ENCODE data around the gene DCLK1. TPM values are rescaled to one million over a fixed set of nuclear protein-coding genes. Genes with fewer than 3 reads are reported as not detected.

The DCLK1 gene
- total and polyA plus RNA-seq, 10 of the 15 experiments (the other 5 are each of a cell fraction or from before 2014, with no cell fraction given), result not detected

GRCh38 chr13:36006894-36007675, 124.1 kb downstream of the DCLK1 start:
- no peaks in the 10 kb centered on the region for H3K79me2 ChIP-seq (ENCODE audit: control insufficient read depth, insufficient read depth, low read length)
- no peak overlapping the region for H3K9ac ChIP-seq (ENCODE audit: control insufficient read depth, insufficient read depth, low read length)
- ChIA-PET RAD21 (ENCODE audit: unreplicated experiment) (no interaction called here), SMC1A (ENCODE audit: uncharacterized antibody, unreplicated experiment) (no interaction called here), CTCF (interaction anchor here (0.6 kb wide), 1 partner anchor 1431 kb away, joined by 3 read pairs; no protein-coding TSS in a partner anchor), POLR2A (no interaction called here)
- H3K27me3 ChIP-seq (replicated peaks in 1 of 2; ENCODE audit: control insufficient read depth in 2 of 2, insufficient read depth in 2 of 2, low read length in 1 of 2), result no peaks in the 10 kb centered on the region
- no peak overlapping the region for H3K27ac ChIP-seq (ENCODE audit: control insufficient read depth, insufficient read depth)
- H3K4me1 ChIP-seq (ENCODE audit: control insufficient read depth, insufficient read depth, low read length), result no peaks in the 10 kb centered on the region
- no peak for ATAC-seq
- H3K36me3 ChIP-seq (ENCODE audit: control insufficient read depth in 2 of 2, insufficient read depth in 2 of 2, low read length in 1 of 2), result no peaks in the 10 kb centered on the region
- no peak for DNase-seq (ENCODE audit: low read depth, low spot score)
- no peak for FAIRE-seq
- 27% methylated on average over 5 of the region's 5 CpGs for WGBS (ENCODE audit: insufficient coverage, insufficient replicate concordance, low lambda C conversion rate, missing lambda C conversion rate)
- in situ Hi-C loops (cut with MboI) (no loop called here), intact Hi-C loops (cut with micrococcal nuclease; ENCODE audit: unreplicated experiment) (no loop called here)
- H3K4me3 ChIP-seq, result no peak overlapping the region
- BruUV-seq (replicated peaks), result no TSS peak
- H2AFZ ChIP-seq (ENCODE audit: control insufficient read depth, low read depth, low read length), result no peak overlapping the region
- TF ChIP-seq JUNB (IDR thresholded peaks at IDR 0.05) (no peak), HDAC2 (IDR thresholded peaks at IDR 0.05) (no peak), NFYA (IDR thresholded peaks at IDR 0.05; ENCODE audit: borderline replicate concordance, low read depth, low read length) (no peak), RUNX3 (IDR thresholded peaks at IDR 0.05; ENCODE audit: low read length) (no peak), SREBF2 (IDR thresholded peaks at IDR 0.05; ENCODE audit: low read length) (no peak), RELB (IDR thresholded peaks at IDR 0.05; ENCODE audit: low read depth) (no peak), E2F4 (IDR thresholded peaks at IDR 0.05; ENCODE audit: low read depth, low read length) (no peak), POU2F2 (IDR thresholded peaks at IDR 0.05; ENCODE audit: borderline replicate concordance, low read depth, low read length) (no peak), HDGF (IDR thresholded peaks at IDR 0.05) (no peak), POLR2AphosphoS2 (IDR thresholded peaks at IDR 0.05; ENCODE audit: low read depth, low read length) (no peak), ZNF207 (IDR thresholded peaks at IDR 0.05; ENCODE audit: borderline replicate concordance) (no peak), SPI1 (IDR thresholded peaks at IDR 0.05; ENCODE audit: borderline replicate concordance, insufficient read depth, low read depth, low read length) (no peak), POLR2AphosphoS5 (IDR thresholded peaks at IDR 0.05; ENCODE audit: low read length) (no peak), CHD1 (IDR thresholded peaks at IDR 0.05; ENCODE audit: low read depth, low read length) (no peak)
- no peak overlapping the region for H3K4me2 ChIP-seq (ENCODE audit: control insufficient read depth, insufficient read depth)
- no peaks in the 10 kb centered on the region for H4K20me1 ChIP-seq (ENCODE audit: control insufficient read depth, insufficient read depth)
- no peaks in the 10 kb centered on the region for H3K9me3 ChIP-seq (replicated peaks; ENCODE audit: control insufficient read depth, insufficient read depth, low read length)
